NT2/D1 (cell line): Measurements from ENCODE around the gene CSE1L.

Experiments used
- YY1 ChIP-seq: IDR thresholded peaks from 2 replicates; pipeline ENCODE4 v1.6.1; 2011; ENCODE audit not compliant: insufficient read length, insufficient read depth
- ZNF274 ChIP-seq: IDR thresholded peaks from 2 replicates; pipeline ENCODE4 v1.6.1; 2011; ENCODE audit warnings: mild to moderate bottlenecking, low read depth, low read length

GRCh38 chr20:49091104-49091503 lies 45.0 kb downstream of the CSE1L start:
- TF ChIP-seq ZNF274: no peak
- TF ChIP-seq YY1: no peak
